Bronchial epithelial cell (primary cell): ENCODE results near the gene METTL26. TPM values are rescaled to one million over a fixed set of nuclear protein-coding genes. Genes with fewer than 3 reads are reported as not detected.

Experiments used
- DNase-seq: peaks from one replicate; pipeline ENCODE4 v3.0.0-alpha.2; 2010; ENCODE audit warnings: low read depth
- FAIRE-seq: peaks from 2 replicates; lab custom pipeline; 2011; peaks lifted over from hg19 to GRCh38; lab: Jason Lieb, UNC
- H3K27me3 ChIP-seq: 2 replicates; pipeline ENCODE4 v1.5.1; 2011; ENCODE audit warnings: low read length; ENCODE audit not compliant: control insufficient read depth, insufficient read depth
- H3K36me3 ChIP-seq: 2 replicates; pipeline ENCODE4 v1.5.1; 2011; ENCODE audit warnings: low read length; ENCODE audit not compliant: control insufficient read depth, insufficient read depth
- H3K4me3 ChIP-seq: 2 replicates; pipeline ENCODE4 v1.5.1; 2011; ENCODE audit warnings: mild to moderate bottlenecking, low read depth, low read length, control low read depth
- total RNA-seq: library from RNA; depleted of rRNA; stranded (reverse); fragments of >200 nt; gene quantifications from 2 replicates; pipeline ENCODE4 v1.2.1, GENCODE V29; 2014
- TF ChIP-seq, protein P1 (sequence below): IDR thresholded peaks from 2 replicates; pipeline ENCODE4 v1.5.1; 2011; ENCODE audit warnings: mild to moderate bottlenecking, moderate library complexity, low read length, control low read depth, inconsistent platforms; ENCODE audit not compliant: insufficient read depth, severe bottlenecking

The METTL26 gene
- total RNA-seq, 1 donor from 2014 or later = 50.8 TPM

DNA sequence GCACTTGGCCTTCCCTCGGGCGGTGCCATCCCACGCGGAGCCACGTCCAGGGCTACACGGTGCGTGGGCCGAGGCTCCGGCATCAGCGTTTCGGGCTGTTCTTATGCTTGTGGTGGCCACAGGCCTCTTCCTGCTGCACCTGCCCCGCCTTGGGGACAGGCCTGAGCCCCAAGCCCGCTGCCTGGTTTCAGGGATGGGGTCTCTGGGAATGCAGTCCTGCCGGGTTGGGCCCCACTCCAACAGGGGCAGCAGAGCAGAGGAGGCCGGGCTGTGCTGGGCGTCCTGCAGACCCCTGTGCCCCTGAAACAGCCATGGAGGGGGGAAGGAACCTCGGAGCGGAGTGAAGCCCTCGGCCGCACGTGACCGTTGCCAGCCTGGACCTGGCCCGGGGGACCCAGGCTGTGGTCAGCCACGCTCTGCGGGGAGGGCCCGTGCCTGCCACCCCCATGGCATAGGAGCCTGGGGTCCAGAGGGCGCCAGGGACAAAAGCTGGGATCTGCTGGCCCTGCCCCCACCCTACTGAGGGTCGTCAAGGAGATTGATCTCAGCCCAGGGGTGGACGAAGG lies 5.8 kb downstream of the METTL26 start:
- H3K4me3 ChIP-seq = no peak overlapping the region
- H3K27me3 ChIP-seq = no peaks in the 10 kb centered on the region
- peaks cover 6% of the 10 kb centered on the region for H3K36me3 ChIP-seq
- TF ChIP-seq, protein P1, sequence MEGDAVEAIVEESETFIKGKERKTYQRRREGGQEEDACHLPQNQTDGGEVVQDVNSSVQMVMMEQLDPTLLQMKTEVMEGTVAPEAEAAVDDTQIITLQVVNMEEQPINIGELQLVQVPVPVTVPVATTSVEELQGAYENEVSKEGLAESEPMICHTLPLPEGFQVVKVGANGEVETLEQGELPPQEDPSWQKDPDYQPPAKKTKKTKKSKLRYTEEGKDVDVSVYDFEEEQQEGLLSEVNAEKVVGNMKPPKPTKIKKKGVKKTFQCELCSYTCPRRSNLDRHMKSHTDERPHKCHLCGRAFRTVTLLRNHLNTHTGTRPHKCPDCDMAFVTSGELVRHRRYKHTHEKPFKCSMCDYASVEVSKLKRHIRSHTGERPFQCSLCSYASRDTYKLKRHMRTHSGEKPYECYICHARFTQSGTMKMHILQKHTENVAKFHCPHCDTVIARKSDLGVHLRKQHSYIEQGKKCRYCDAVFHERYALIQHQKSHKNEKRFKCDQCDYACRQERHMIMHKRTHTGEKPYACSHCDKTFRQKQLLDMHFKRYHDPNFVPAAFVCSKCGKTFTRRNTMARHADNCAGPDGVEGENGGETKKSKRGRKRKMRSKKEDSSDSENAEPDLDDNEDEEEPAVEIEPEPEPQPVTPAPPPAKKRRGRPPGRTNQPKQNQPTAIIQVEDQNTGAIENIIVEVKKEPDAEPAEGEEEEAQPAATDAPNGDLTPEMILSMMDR = no peak
- DNase-seq = no peak
- no peak for FAIRE-seq

DNA sequence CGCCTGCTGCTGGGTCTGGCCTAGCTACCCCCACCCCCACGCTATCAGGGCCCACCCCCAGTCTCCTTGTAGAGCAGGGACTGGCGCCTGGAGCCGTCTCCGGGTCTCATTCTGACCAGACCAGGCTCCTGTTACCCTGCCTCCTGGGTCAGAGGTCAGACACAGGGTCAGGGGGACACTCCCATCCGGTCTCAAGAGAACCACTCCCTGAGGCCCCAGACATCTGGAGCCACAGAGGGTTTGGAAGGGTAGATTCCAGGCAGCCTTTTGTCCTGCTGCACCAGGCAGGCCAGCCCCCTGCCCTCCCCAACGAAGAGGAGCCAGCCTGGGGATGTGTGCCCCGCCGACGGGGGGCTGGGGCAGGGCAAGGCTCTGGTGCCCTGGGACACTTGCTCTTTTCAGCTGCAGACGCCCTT lies 6.3 kb downstream of the METTL26 start:
- no peak for DNase-seq
- H3K36me3 ChIP-seq = peaks cover 6% of the 10 kb centered on the region
- no peak for FAIRE-seq

DNA sequence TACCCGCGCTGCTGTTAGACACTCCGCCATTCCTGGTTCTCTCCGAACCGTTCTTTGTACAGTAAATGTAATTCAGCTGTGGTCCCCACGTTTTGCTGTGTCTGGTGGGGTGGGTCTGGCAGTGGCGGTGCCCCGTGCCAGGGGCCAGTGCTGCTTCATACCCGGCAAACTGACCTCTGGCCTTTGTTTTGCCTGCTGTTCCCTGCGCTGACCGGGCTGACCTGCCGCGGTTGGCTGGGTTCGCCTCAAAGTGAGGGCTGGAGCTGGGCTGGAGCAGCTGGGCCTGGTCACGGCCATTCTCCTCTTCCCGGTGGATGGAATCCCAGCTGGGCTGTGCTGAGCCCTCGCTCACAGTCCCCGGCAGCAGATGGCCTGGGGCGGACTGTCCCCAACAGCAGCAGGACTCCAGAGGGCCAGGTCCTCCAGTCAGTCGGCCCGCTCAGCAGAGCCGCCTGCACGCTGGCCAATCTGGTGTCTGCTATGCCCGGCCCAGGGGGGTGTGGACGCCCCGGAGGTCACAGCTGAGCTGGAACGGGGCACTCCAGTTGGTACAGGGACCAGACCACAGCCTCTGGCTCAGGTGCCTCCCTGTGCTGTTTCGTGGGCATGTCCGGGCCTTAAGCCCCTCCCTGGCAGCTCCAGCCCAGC lies 6.8 kb downstream of the METTL26 start:
- TF ChIP-seq, protein P1 = no peak
- DNase-seq (no peak), FAIRE-seq (no peak)
- H3K4me3 ChIP-seq = no peak overlapping the region
- no peaks in the 10 kb centered on the region for H3K27me3 ChIP-seq
- H3K36me3 ChIP-seq = peaks cover 6% of the 10 kb centered on the region

More for the DNA sequence above, 6.3 kb downstream of the METTL26 start:
- H3K27me3 ChIP-seq = no peaks in the 10 kb centered on the region
- TF ChIP-seq, protein P1 = no peak
- H3K4me3 ChIP-seq = no peak overlapping the region

DNA sequence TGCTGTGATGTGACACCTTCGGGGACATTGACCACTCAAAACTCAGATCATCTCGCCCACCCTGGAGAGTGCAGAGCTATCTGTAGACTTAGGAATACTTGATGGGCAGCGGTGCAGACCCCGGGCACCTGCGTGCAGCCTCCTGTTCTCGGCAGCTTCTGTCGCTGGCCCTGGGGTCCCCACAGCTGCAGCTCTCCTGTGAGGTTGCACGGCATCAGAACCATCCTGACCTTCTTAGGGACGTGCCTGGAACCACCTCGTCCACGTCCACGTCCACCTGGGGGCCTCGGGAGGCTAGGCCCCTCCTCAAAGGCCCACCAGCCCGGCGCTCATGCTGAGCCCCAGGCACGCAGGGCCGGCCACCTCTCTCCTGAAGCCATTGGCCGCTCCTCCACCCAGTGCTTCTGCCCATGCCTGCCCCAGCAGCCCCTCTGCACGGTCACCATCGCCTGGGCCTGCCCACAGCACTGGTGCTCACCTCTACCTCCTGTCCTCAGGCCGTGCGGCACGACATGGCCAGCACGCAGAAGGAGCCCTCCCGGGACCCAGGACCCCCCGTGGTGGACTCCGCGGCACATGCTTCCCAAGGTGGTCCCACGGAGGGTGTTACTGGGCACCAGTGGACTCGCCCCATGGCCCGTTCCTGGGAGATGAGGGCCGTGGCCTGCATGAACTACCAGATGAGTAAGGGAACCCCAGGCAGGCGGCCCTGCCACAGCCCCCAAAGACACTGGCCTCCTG lies 7.6 kb downstream of the METTL26 start:
- Histone ChIP-seq H3K27me3 (no peaks in the 10 kb centered on the region), H3K4me3 (no peak overlapping the region), H3K36me3 (peaks cover 3% of the 10 kb centered on the region)
- no peak for DNase-seq
- TF ChIP-seq, protein P1 = no peak
- no peak for FAIRE-seq

DNA sequence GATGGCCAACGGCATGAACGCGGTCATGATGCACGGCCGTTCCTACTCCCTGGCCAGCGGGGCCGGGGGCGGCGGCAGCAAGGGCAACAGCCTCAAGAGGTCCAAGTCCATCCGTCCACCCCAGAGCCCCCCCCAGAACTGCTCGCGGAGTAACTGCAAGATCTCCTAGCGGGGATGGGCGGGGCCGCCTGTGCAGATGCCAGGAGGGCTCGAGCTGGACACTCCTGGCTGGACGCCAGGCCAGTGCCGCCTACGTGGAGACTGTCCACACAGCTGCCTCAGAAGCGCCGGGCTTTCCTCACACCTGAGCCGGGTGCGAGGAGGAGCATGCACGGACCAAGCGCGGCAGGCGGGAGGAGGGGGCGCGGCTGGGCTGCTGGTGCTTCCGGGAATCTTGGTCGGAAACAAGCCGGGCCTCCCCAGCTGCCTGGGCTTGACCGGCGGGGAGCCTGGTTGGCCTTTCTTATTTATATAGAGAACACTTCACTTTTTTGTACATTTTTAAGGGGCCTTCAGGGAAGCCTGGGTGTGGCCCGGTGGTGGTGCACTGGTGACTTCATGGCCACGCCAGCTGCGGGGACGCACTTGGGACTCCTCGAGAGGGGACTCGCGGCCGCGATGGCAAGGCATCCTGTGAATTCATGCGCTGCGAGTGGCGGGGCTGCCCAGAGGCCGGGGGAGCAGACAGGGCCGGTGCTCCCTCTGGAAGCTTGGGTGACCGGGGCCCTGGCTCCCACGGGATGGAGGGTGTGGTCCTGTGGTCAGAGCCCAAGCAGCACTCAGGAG lies 8.5 kb downstream of the METTL26 start:
- DNase-seq = no peak

More for the DNA sequence above, 8.5 kb downstream of the METTL26 start:
- Histone ChIP-seq H3K4me3 (no peak overlapping the region), H3K27me3 (no peaks in the 10 kb centered on the region), H3K36me3 (peaks cover 3% of the 10 kb centered on the region)
- TF ChIP-seq, protein P1 = no peak
- FAIRE-seq = no peak
